ENCODE measurements around the gene GUCD1. TPM values are rescaled to one million over a fixed set of nuclear protein-coding genes. Genes with fewer than 3 reads are reported as not detected.
"Not testable (repeated sequence)": the region's sequence is repeated elsewhere in the genome, so short reads cannot be mapped to it uniquely, and the experiment has no call there.

The GUCD1 gene
- total RNA-seq, 1 donor from 2014 or later: 81.8 TPM

DNA sequence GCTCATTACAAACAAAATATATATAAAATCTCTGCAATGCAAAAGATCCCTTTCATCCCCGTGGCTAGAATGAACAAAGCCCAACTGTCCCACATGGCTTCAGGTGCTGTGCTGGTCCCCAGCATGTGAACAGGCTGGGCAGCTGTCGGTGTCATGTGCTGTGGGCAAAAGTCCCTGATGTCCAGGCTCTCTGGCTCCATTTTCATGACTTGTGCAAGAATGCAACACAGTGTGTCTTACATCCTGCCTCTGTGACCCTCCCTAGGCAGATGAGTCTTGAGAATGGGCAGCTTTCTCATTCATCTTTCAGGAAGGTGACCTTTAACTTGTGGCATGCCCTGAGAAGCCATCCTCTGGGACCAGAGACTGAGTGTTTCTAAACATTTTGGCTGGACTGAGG lies 14.5 kb downstream of the GUCD1 start:
- H3K36me3 ChIP-seq (ENCODE audit: control insufficient read depth, insufficient read depth, low read length): peaks cover 4% of the 10 kb centered on the region
- no peak for DNase-seq (ENCODE audit: low read depth)
- no peak overlapping the region for H3K4me3 ChIP-seq (ENCODE audit: low read depth, low read length)
- TF ChIP-seq, protein P1, sequence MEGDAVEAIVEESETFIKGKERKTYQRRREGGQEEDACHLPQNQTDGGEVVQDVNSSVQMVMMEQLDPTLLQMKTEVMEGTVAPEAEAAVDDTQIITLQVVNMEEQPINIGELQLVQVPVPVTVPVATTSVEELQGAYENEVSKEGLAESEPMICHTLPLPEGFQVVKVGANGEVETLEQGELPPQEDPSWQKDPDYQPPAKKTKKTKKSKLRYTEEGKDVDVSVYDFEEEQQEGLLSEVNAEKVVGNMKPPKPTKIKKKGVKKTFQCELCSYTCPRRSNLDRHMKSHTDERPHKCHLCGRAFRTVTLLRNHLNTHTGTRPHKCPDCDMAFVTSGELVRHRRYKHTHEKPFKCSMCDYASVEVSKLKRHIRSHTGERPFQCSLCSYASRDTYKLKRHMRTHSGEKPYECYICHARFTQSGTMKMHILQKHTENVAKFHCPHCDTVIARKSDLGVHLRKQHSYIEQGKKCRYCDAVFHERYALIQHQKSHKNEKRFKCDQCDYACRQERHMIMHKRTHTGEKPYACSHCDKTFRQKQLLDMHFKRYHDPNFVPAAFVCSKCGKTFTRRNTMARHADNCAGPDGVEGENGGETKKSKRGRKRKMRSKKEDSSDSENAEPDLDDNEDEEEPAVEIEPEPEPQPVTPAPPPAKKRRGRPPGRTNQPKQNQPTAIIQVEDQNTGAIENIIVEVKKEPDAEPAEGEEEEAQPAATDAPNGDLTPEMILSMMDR (IDR thresholded peaks at IDR 0.05; ENCODE audit: insufficient read depth, low read length, poor library complexity, severe bottlenecking): no peak
- H3K27me3 ChIP-seq (ENCODE audit: control insufficient read depth, insufficient read depth, low read length): no peaks in the 10 kb centered on the region

DNA sequence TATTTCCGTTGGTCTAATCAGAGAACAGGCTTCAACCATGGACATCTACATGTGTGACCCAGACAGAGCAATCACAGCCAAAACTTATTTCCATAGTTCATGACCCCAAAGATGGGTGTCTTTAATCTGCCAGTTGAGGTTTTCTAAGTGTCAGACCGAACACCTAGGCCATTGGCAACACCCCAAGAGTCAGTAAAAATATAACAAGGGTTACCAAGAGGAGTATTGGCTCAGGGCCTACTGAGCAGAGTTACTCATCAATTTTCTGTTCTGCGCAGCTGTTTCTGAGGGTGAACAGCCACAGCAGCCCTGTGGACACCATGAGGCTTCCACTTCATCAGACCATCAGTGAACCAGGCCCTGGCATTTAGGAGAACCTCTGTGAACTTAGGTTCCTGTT lies 18.8 kb downstream of the GUCD1 start:
- TF ChIP-seq, protein P1 (IDR thresholded peaks at IDR 0.05; ENCODE audit: insufficient read depth, low read length, poor library complexity, severe bottlenecking): no peak

DNA sequence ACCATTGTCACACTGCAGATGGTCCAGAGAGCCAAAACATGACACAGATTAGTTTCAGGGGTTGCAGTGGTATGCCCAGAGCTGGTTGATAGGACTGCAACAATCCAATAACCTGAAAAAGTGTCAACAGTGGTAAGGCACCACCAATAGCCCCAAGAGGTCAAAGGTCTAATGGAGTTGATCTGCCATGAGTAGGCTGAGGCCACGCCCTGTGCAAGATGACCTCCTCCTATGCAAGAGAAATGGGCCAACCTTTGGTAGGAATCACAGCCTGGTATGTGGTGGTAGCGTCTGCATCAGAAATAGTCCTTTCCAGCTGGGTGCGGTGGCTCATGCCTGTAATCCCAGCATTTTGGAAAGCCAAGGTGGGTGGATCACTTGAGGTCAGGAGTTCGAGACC lies 19.6 kb downstream of the GUCD1 start:
- Histone ChIP-seq H3K4me3 (ENCODE audit: low read depth, low read length) (no peak overlapping the region), H3K36me3 (ENCODE audit: control insufficient read depth, insufficient read depth, low read length) (peaks cover 2% of the 10 kb centered on the region), H3K27me3 (ENCODE audit: control insufficient read depth, insufficient read depth, low read length) (no peaks in the 10 kb centered on the region)
- TF ChIP-seq, protein P1 (IDR thresholded peaks at IDR 0.05; ENCODE audit: insufficient read depth, low read length, poor library complexity, severe bottlenecking): no peak
- DNase-seq (ENCODE audit: low read depth): no peak

More for the DNA sequence above, 18.8 kb downstream of the GUCD1 start:
- no peak overlapping the region for H3K4me3 ChIP-seq (ENCODE audit: low read depth, low read length)
- H3K27me3 ChIP-seq (ENCODE audit: control insufficient read depth, insufficient read depth, low read length): no peaks in the 10 kb centered on the region
- no peak for DNase-seq (ENCODE audit: low read depth)
- H3K36me3 ChIP-seq (ENCODE audit: control insufficient read depth, insufficient read depth, low read length): peaks cover 3% of the 10 kb centered on the region

DNA sequence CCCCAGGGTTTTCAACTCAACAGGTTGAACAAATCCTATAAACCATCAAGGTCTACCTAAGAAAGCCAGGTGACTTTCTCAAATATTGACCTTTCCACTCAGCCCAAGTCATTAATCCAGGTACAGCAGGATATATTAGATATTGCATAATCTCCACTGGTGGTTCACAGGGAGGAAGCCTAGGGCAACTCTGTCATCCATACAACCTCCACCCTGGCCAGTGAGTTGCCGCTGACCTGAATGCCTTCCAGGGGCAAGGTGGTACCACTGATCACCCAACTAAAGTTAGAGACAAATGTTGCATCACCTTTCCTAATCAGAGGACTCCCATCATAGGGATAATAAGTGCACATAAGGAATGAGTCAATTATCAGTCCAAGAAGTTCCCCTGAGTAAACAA lies 22.9 kb downstream of the GUCD1 start:
- no peak overlapping the region for H3K4me3 ChIP-seq (ENCODE audit: low read depth, low read length)
- TF ChIP-seq, protein P1 (IDR thresholded peaks at IDR 0.05; ENCODE audit: insufficient read depth, low read length, poor library complexity, severe bottlenecking): no peak
- H3K27me3 ChIP-seq (ENCODE audit: control insufficient read depth, insufficient read depth, low read length): no peaks in the 10 kb centered on the region
- no peaks in the 10 kb centered on the region for H3K36me3 ChIP-seq (ENCODE audit: control insufficient read depth, insufficient read depth, low read length)
- no peak for DNase-seq (ENCODE audit: low read depth)

DNA sequence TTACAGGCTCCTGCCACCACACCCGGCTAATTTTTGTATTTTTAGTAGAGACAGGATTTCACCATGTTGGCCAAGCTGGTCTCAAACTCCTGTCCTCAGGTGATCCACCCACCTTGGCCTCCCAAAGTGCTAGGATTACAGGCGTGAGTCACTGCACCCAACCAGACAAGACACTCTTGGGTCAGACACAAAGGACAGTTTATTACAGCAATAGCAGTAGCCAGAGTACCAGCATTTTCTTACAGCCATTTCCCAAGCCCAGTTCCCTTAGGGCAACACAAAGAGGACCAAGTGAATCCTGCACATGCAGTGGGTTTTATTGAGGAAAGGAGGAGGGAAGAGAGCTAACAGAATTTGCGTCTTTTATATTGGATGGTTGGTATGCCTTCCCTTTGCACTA lies 24.0 kb downstream of the GUCD1 start:
- not testable (repeated sequence) for H3K36me3 ChIP-seq (ENCODE audit: control insufficient read depth, insufficient read depth, low read length); DNase-seq (ENCODE audit: low read depth); H3K4me3 ChIP-seq (ENCODE audit: low read depth, low read length); H3K27me3 ChIP-seq (ENCODE audit: control insufficient read depth, insufficient read depth, low read length)

DNA sequence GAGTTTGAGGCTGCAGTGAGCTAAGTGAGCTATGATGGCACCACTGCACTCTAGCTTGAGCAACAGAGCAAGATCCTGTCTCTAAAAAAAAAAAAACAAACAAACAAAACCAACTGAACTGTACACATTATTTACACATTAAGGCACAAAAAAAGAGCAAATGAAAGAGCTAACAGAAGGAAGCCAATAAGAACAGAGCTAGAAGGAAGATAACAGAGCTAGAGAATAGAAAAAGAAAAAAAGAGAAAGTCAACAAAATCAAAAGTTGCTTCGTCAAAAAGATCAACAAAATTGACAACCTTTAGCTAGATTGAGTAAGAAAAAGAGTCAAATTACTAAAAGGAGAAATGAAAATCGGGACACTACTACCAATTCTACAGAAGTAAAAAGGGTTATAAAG lies 25.0 kb downstream of the GUCD1 start:
- DNase-seq (ENCODE audit: low read depth): no peak
- Histone ChIP-seq H3K27me3 (ENCODE audit: control insufficient read depth, insufficient read depth, low read length) (no peaks in the 10 kb centered on the region), H3K4me3 (ENCODE audit: low read depth, low read length) (no peak overlapping the region), H3K36me3 (ENCODE audit: control insufficient read depth, insufficient read depth, low read length) (no peaks in the 10 kb centered on the region)
- TF ChIP-seq, protein P1 (IDR thresholded peaks at IDR 0.05; ENCODE audit: insufficient read depth, low read length, poor library complexity, severe bottlenecking): no peak
